ENCODE data around the gene SSTR5. TPM values are rescaled to one million over a fixed set of nuclear protein-coding genes. Genes with fewer than 3 reads are reported as not detected.
"Not testable (repeated sequence)": the region's sequence is repeated elsewhere in the genome, so short reads cannot be mapped to it uniquely, and the experiment has no call there.

SSTR5 gene
- polyA plus RNA-seq, result 1.2 TPM
- long read RNA-seq, donor 1, result 0 reads
- long read RNA-seq, donor 2, result 0 reads
- long read RNA-seq, donor 3, result 0 reads
- long read RNA-seq, donor 4, result 0 reads
- long read RNA-seq, donor 5, result 0 reads
- long read RNA-seq, donor 6, result 0 reads
- long read RNA-seq, donor 7, result 0 reads
- long read RNA-seq, donor 8, result 0 reads
- long read RNA-seq, donor 9, result 0 reads
- long read RNA-seq, donor 10, result 0 reads
- long read RNA-seq, donor 11, result 0 reads

DNA sequence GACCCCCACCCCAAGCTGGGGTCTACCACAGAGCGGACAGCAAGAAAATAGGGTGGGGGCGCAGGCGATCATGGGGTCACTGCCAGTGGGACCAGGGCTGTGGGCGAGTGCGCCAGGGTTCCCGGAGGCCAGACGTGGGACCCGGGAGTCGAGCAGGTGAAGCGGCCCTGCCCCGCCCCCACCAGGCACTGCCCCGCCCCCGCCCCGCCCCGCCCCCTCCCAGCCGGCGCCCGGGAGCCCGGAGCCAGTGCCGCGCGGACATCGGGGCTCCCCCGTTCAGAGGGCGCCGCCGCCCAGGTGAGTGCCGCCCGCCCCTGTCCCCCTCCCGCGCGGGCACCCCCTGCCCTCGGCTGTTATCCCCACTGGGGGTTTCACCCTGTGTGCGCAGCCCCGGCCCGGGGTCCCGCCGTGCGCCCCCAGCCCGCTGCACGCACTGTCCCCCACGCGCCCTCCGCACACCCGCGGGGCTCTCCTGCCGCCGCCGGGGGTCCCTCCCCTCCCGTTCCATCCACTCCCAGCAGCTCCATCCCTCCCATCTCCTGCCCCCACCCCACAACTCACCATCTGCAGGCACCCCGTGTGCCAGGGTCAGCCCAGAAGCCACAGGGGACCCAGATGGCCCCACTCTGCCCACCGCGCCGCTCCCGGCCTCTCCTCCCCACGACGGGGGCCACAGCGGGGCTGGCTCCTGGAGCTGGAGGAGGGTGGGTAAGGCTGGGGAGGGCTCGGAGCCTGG, at the start of gene SSTR5:
TSS of gene SSTR5 (plus strand) at position 222 of the 736 bp plus-strand sequence. CDS start 6,122 bp downstream, outside the sequence.
- H3K4me3 ChIP-seq (ENCODE audit: low read length), result no peak within 1 kb of the TSS
- WGBS (ENCODE audit: insufficient coverage, low lambda C conversion rate), result no CpG with 5 or more reads among the region's 59 CpGs
- no peak within 1 kb of the TSS for H3K27ac ChIP-seq (ENCODE audit: low read length)
- H3K9me3 ChIP-seq (ENCODE audit: control insufficient read depth, low read depth, low read length), result peaks cover 13% of the 10 kb centered on the region
- H3K27me3 ChIP-seq (ENCODE audit: control insufficient read depth, insufficient read depth, low read length), result peaks cover 75% of the 10 kb centered on the region
- no peaks in the 10 kb centered on the region for H3K36me3 ChIP-seq (ENCODE audit: control insufficient read depth, insufficient read depth, low read length)
- no peak for DNase-seq
- H3K4me1 ChIP-seq (ENCODE audit: control insufficient read depth, insufficient read depth, low read length), result no peaks in the 10 kb centered on the region

DNA sequence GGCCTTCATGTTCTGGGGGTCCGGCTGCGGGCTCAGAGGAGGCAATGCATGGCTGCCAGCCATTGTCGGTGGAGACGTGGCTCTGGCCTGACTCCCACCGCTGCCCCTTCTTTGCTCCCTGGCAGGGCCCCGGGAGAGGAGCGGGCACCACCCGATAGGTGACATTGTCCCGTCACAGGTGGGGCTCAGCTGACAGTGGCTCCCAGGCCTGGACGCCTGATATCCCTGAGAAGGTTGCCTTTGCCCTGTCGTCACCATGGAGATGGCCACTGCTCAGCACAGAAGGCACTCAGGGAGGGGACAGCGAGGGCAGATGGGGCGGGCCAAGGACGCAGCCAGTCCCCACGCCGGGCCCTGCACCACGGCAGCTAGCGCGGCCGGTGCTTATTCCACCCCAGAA, 48.4 kb upstream of the SSTR5 start:
- Histone ChIP-seq H3K36me3 (ENCODE audit: control insufficient read depth, insufficient read depth, low read length) (no peaks in the 10 kb centered on the region), H3K9me3 (ENCODE audit: control insufficient read depth, low read depth, low read length) (peaks cover 7% of the 10 kb centered on the region), H3K4me3 (ENCODE audit: low read length) (no peak overlapping the region), H3K27ac (ENCODE audit: low read length) (no peak overlapping the region), H3K4me1 (ENCODE audit: control insufficient read depth, insufficient read depth, low read length) (no peaks in the 10 kb centered on the region), H3K27me3 (ENCODE audit: control insufficient read depth, insufficient read depth, low read length) (peaks cover 14% of the 10 kb centered on the region)
- WGBS (ENCODE audit: insufficient coverage, low lambda C conversion rate), result no CpG with 5 or more reads among the region's 20 CpGs
- no peak for DNase-seq

GRCh38 chr16:1025183-1025809, 47.3 kb upstream of the SSTR5 start:
- H3K4me1 ChIP-seq (ENCODE audit: control insufficient read depth, insufficient read depth, low read length); H3K36me3 ChIP-seq (ENCODE audit: control insufficient read depth, insufficient read depth, low read length); H3K9me3 ChIP-seq (ENCODE audit: control insufficient read depth, low read depth, low read length); H3K27ac ChIP-seq (ENCODE audit: low read length); H3K4me3 ChIP-seq (ENCODE audit: low read length): not testable (repeated sequence)
- 28% methylated on average over 2 of the region's 24 CpGs for WGBS (ENCODE audit: insufficient coverage, low lambda C conversion rate)
- peak; percentile 33 to 41 for DNase-seq
- H3K27me3 ChIP-seq (ENCODE audit: control insufficient read depth, insufficient read depth, low read length), result peaks cover 17% of the 10 kb centered on the region

GRCh38 chr16:1026057-1026783, 46.3 kb upstream of the SSTR5 start:
- DNase-seq, result no peak

DNA sequence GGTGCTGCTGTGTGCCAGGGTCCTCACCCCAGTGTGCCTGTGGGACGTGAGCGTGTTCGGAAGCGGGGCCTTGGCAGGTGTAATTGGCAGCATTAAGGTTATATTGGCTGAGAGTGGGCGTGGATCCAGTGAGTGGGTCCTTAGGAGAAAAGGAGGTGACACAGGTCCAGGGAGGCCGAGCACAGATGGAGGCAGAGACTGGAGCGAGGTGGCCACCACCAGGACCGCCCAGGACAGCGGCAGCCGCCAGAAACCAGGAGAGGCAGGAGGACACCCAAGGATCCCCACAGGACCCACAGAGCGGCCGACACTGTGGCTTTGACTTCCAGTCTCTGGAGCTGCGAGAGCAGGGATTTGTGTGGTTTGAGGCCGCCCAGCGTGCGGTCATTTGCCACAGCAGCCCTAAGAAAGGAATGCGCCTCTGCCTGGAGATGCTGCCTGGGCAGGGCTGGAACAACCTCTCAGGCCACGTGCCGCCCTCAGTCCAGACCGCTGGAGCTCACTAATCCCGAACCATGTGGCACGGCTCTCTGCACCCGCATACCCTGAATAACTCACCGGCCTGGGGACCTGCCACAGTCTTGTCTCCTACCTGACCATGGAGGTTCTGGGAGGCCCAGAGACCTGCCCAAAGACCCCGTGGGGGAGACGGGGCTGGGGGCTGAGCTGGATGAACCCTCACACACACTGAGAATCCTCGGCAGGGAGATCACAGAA, 45.6 kb upstream of the SSTR5 start:
- WGBS (ENCODE audit: insufficient coverage, low lambda C conversion rate), result no CpG with 5 or more reads among the region's 27 CpGs
- Histone ChIP-seq H3K27me3 (ENCODE audit: control insufficient read depth, insufficient read depth, low read length) (peaks cover 8% of the 10 kb centered on the region), H3K36me3 (ENCODE audit: control insufficient read depth, insufficient read depth, low read length) (no peaks in the 10 kb centered on the region), H3K9me3 (ENCODE audit: control insufficient read depth, low read depth, low read length) (peaks cover 2% of the 10 kb centered on the region), H3K27ac (ENCODE audit: low read length) (no peak overlapping the region), H3K4me1 (ENCODE audit: control insufficient read depth, insufficient read depth, low read length) (no peaks in the 10 kb centered on the region), H3K4me3 (ENCODE audit: low read length) (no peak overlapping the region)
- DNase-seq, result no peak

More at GRCh38 chr16:1026057-1026783, 46.3 kb upstream of the SSTR5 start:
- Histone ChIP-seq H3K27ac (ENCODE audit: low read length) (no peak overlapping the region), H3K27me3 (ENCODE audit: control insufficient read depth, insufficient read depth, low read length) (peaks cover 12% of the 10 kb centered on the region), H3K36me3 (ENCODE audit: control insufficient read depth, insufficient read depth, low read length) (no peaks in the 10 kb centered on the region), H3K9me3 (ENCODE audit: control insufficient read depth, low read depth, low read length) (peaks cover 3% of the 10 kb centered on the region), H3K4me3 (ENCODE audit: low read length) (no peak overlapping the region), H3K4me1 (ENCODE audit: control insufficient read depth, insufficient read depth, low read length) (no peaks in the 10 kb centered on the region)
- 81% methylated on average over 4 of the region's 35 CpGs for WGBS (ENCODE audit: insufficient coverage, low lambda C conversion rate)

GRCh38 chr16:1027501-1027815, 45.1 kb upstream of the SSTR5 start:
- no CpG with 5 or more reads among the region's 22 CpGs for WGBS (ENCODE audit: insufficient coverage, low lambda C conversion rate)
- Histone ChIP-seq H3K4me1 (ENCODE audit: control insufficient read depth, insufficient read depth, low read length) (no peaks in the 10 kb centered on the region), H3K36me3 (ENCODE audit: control insufficient read depth, insufficient read depth, low read length) (no peaks in the 10 kb centered on the region), H3K9me3 (ENCODE audit: control insufficient read depth, low read depth, low read length) (peaks cover 4% of the 10 kb centered on the region), H3K4me3 (ENCODE audit: low read length) (no peak overlapping the region), H3K27ac (ENCODE audit: low read length) (no peak overlapping the region), H3K27me3 (ENCODE audit: control insufficient read depth, insufficient read depth, low read length) (peaks cover 8% of the 10 kb centered on the region)
- no peak for DNase-seq

DNA sequence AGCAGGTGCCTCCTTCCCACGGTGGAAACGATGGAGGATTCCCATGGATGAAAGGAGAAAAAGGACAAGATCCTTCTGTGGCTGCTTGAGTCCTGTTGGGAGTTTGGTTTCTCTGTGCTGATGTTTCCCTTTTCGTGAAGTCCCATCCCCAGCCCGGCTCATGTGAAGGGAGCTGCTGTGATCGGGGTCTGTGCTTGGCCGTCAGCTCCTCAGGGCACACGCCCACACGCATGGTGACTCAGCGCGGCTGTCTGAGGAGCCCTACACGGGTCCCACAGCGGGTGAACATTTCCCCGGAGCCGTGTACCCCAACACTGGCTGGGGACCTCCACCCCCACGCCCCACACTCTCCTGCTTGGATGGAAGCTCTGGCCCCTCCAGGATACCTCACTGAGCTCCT, 44.5 kb upstream of the SSTR5 start:
- no CpG with 5 or more reads among the region's 15 CpGs for WGBS (ENCODE audit: insufficient coverage, low lambda C conversion rate)
- H3K27ac ChIP-seq (ENCODE audit: low read length), result no peak overlapping the region

DNA sequence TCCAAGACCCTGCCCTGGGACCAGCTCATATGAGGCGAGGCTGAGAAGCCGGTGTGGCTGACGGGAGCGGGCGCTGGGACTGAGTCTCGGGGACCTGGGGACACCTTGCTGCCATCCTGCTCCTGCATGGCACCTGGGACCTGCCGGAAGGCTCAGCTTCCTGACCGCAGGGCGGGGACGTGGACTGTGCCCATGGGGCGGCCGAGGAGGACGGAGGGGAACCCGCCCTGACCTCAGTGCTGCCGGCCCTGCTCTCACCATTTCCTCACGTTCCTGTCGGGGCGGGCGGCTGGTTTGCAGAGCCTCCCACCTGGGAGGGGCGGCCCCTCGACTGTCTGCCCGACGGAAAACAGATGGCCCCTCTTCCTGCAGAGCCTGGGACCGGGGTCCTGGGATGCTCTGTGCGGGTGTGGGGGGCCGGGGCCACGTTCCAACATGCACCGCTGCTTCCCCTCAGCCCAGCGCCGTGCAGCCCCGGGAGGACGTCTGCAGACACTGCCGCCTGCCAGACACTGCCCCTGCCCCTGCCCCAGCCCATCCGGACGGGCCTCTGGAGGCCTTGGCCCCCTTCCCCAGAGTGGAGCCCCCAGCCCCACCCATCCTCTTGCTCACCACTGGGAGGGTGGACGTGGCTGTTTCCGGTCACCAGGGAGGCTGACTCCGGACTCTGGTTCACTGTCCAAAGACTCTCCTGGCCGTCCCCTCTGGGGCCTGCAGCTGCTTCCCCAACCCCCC, 43.9 kb upstream of the SSTR5 start:
- no peak for DNase-seq
- Histone ChIP-seq H3K4me1 (ENCODE audit: control insufficient read depth, insufficient read depth, low read length) (no peaks in the 10 kb centered on the region), H3K27ac (ENCODE audit: low read length) (no peak overlapping the region), H3K27me3 (ENCODE audit: control insufficient read depth, insufficient read depth, low read length) (peaks cover 8% of the 10 kb centered on the region), H3K36me3 (ENCODE audit: control insufficient read depth, insufficient read depth, low read length) (no peaks in the 10 kb centered on the region), H3K9me3 (ENCODE audit: control insufficient read depth, low read depth, low read length) (peaks cover 16% of the 10 kb centered on the region), H3K4me3 (ENCODE audit: low read length) (no peak overlapping the region)
- WGBS (ENCODE audit: insufficient coverage, low lambda C conversion rate), result no CpG with 5 or more reads among the region's 39 CpGs

More for the DNA sequence above, 44.5 kb upstream of the SSTR5 start:
- H3K4me3 ChIP-seq (ENCODE audit: low read length), result no peak overlapping the region
- peaks cover 10% of the 10 kb centered on the region for H3K9me3 ChIP-seq (ENCODE audit: control insufficient read depth, low read depth, low read length)
- no peak for DNase-seq
- H3K27me3 ChIP-seq (ENCODE audit: control insufficient read depth, insufficient read depth, low read length), result peaks cover 8% of the 10 kb centered on the region
- no peaks in the 10 kb centered on the region for H3K36me3 ChIP-seq (ENCODE audit: control insufficient read depth, insufficient read depth, low read length)
- H3K4me1 ChIP-seq (ENCODE audit: control insufficient read depth, insufficient read depth, low read length), result no peaks in the 10 kb centered on the region

GRCh38 chr16:1029259-1029545, 43.3 kb upstream of the SSTR5 start:
- Histone ChIP-seq H3K36me3 (ENCODE audit: control insufficient read depth, insufficient read depth, low read length) (no peaks in the 10 kb centered on the region), H3K27me3 (ENCODE audit: control insufficient read depth, insufficient read depth, low read length) (peaks cover 8% of the 10 kb centered on the region), H3K9me3 (ENCODE audit: control insufficient read depth, low read depth, low read length) (peaks cover 21% of the 10 kb centered on the region), H3K4me1 (ENCODE audit: control insufficient read depth, insufficient read depth, low read length) (no peaks in the 10 kb centered on the region), H3K27ac (ENCODE audit: low read length) (no peak overlapping the region), H3K4me3 (ENCODE audit: low read length) (no peak overlapping the region)
- no CpG with 5 or more reads among the region's 14 CpGs for WGBS (ENCODE audit: insufficient coverage, low lambda C conversion rate)
- no peak for DNase-seq

Measured in large intestine (tissue), 12 donors.